K562 (cell line): ENCODE results near the gene NKD1. TPM values are rescaled to one million over a fixed set of nuclear protein-coding genes. Genes with fewer than 3 reads are reported as not detected.

ENCODE experiments used
- CCAR2 ChIP-seq: fragments of 200-400 bp; formaldehyde crosslinking; IDR thresholded peaks from 2 replicates; pipeline ENCODE4 v1.6.1; 2017; ENCODE audit warnings: mild to moderate bottlenecking, low read depth, low read length
- polyA plus RNA-seq, 8 experiments: library from polyadenylated mRNA; depleted of rRNA in 4 of 8; stranded (reverse) in 5 of 8; unstranded in 3 of 8; fragments of >200 nt; fragmentation: Nextera tagmentation in 2 of 8; fragmentation: Illumina TruSeq in 1 of 8; extraction: Ambion mirVana in 2 of 8; extraction: Trizol in 1 of 8; gene quantifications; 2 replicates each; pipeline versions ENCODE4 v1.2.1 to v1.2.3, GENCODE V29; 2011 to 2014; ENCODE audit warnings: inconsistent platforms in 1 of 8, missing spikeins in 1 of 8
- total RNA-seq, 7 experiments: library from RNA; depleted of rRNA in 6 of 7; stranded (reverse); fragments of >200 nt in 6 of 7; fragmentation: Illumina TruSeq in 2 of 7; extraction: Trizol in 2 of 7; gene quantifications; 2 replicates each; pipeline versions ENCODE4 v1.2.1 to v1.2.3, GENCODE V29; 2011 to 2021; ENCODE audit warnings: low replicate concordance in 1 of 7
- TF ChIP-seq, protein P1 (sequence below): fragments of 450-650 bp; IDR thresholded peaks from 2 replicates; pipeline ENCODE4 v1.6.1; 2016; ENCODE audit warnings: low read depth
- TF ChIP-seq, protein P2 (sequence below): fragments of 250-450 bp; sonication (Bioruptor Pico); IDR thresholded peaks from 2 replicates; pipeline ENCODE4 v1.9.0; 2021; ENCODE audit warnings: mild to moderate bottlenecking, inconsistent platforms
- TF ChIP-seq, protein P3 (sequence below): fragments of 450-650 bp; IDR thresholded peaks from 2 replicates; pipeline ENCODE4 v1.6.1; 2014; ENCODE audit warnings: low read depth, mild to moderate bottlenecking, moderate library complexity, borderline replicate concordance

The NKD1 gene
- total and polyA plus RNA-seq, 9 of the 15 experiments (the other 6 are each of a cell fraction or from before 2014, with no cell fraction given), result under 0.01 to 0.24 (median 0.04) TPM; not detected in 2

DNA sequence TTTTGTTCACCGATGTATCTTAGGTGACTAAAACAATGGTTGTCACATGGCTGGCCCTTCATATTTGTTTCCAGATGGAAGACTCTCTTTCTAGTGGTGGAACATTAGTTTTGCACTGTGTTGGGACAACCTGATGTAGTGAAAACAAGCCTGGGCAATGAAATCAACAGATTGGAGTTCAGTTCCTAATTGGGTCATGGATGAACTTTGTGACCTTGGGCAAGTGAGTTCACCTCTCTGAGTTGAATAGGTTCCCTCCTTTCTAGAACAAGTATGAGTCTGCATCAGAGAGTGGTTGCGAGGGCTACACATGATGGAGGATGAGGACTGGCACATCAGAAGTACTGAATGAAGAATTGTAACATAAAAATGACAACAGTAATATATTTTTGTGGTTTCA, 2.1 kb upstream of the NKD1 start (continued):
- TF ChIP-seq, protein P1, sequence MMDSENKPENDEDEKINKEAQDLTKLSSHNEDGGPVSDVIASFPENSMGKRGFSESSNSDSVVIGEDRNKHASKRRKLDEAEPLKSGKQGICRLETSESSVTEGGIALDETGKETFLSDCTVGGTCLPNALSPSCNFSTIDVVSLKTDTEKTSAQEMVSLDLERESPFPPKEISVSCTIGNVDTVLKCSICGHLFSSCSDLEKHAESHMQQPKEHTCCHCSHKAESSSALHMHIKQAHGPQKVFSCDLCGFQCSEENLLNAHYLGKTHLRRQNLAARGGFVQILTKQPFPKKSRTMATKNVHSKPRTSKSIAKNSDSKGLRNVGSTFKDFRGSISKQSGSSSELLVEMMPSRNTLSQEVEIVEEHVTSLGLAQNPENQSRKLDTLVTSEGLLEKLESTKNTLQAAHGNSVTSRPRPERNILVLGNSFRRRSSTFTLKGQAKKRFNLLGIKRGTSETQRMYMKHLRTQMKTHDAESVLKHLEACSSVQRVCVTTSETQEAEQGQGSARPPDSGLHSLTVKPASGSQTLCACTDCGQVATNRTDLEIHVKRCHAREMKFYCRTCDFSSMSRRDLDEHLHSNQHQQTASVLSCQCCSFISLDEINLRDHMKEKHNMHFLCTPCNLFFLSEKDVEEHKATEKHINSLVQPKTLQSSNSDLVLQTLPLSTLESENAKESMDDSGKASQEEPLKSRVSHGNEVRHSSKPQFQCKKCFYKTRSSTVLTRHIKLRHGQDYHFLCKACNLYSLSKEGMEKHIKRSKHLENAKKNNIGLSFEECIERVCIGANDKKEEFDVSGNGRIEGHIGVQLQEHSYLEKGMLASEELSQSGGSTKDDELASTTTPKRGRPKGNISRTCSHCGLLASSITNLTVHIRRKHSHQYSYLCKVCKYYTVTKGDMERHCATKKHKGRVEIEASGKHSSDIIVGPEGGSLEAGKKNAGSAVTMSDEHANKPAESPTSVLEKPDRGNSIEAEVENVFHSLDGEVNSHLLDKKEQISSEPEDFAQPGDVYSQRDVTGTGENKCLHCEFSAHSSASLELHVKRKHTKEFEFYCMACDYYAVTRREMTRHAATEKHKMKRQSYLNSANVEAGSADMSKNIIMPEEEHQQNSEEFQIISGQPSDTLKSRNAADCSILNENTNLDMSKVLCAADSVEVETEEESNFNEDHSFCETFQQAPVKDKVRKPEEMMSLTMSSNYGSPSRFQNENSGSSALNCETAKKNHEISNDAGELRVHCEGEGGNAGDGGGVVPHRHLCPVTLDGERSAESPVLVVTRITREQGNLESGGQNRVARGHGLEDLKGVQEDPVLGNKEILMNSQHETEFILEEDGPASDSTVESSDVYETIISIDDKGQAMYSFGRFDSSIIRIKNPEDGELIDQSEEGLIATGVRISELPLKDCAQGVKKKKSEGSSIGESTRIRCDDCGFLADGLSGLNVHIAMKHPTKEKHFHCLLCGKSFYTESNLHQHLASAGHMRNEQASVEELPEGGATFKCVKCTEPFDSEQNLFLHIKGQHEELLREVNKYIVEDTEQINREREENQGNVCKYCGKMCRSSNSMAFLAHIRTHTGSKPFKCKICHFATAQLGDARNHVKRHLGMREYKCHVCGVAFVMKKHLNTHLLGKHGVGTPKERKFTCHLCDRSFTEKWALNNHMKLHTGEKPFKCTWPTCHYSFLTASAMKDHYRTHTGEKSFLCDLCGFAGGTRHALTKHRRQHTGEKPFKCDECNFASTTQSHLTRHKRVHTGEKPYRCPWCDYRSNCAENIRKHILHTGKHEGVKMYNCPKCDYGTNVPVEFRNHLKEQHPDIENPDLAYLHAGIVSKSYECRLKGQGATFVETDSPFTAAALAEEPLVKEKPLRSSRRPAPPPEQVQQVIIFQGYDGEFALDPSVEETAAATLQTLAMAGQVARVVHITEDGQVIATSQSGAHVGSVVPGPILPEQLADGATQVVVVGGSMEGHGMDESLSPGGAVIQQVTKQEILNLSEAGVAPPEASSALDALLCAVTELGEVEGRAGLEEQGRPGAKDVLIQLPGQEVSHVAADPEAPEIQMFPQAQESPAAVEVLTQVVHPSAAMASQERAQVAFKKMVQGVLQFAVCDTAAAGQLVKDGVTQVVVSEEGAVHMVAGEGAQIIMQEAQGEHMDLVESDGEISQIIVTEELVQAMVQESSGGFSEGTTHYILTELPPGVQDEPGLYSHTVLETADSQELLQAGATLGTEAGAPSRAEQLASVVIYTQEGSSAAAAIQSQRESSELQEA, result no peak
- TF ChIP-seq, protein P2, sequence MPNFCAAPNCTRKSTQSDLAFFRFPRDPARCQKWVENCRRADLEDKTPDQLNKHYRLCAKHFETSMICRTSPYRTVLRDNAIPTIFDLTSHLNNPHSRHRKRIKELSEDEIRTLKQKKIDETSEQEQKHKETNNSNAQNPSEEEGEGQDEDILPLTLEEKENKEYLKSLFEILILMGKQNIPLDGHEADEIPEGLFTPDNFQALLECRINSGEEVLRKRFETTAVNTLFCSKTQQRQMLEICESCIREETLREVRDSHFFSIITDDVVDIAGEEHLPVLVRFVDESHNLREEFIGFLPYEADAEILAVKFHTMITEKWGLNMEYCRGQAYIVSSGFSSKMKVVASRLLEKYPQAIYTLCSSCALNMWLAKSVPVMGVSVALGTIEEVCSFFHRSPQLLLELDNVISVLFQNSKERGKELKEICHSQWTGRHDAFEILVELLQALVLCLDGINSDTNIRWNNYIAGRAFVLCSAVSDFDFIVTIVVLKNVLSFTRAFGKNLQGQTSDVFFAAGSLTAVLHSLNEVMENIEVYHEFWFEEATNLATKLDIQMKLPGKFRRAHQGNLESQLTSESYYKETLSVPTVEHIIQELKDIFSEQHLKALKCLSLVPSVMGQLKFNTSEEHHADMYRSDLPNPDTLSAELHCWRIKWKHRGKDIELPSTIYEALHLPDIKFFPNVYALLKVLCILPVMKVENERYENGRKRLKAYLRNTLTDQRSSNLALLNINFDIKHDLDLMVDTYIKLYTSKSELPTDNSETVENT (CRISPR knock-in tag), result no peak
- no peak for TF ChIP-seq CCAR2
- TF ChIP-seq, protein P3, sequence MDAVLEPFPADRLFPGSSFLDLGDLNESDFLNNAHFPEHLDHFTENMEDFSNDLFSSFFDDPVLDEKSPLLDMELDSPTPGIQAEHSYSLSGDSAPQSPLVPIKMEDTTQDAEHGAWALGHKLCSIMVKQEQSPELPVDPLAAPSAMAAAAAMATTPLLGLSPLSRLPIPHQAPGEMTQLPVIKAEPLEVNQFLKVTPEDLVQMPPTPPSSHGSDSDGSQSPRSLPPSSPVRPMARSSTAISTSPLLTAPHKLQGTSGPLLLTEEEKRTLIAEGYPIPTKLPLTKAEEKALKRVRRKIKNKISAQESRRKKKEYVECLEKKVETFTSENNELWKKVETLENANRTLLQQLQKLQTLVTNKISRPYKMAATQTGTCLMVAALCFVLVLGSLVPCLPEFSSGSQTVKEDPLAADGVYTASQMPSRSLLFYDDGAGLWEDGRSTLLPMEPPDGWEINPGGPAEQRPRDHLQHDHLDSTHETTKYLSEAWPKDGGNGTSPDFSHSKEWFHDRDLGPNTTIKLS, result no peak
